Hematopoietic multipotent progenitor cell treated with erythropoietin and hydrocortisone succinate and interleukin-3 and kit ligand, for 17 days (in vitro differentiated cells): Measurements from ENCODE around the gene ELMO1.

Experiments
- DNase-seq: peaks from one replicate; pipeline ENCODE4 v3.0.0-alpha.2; 2015; ENCODE audit warnings: low spot score

ELMO1 gene

DNA sequence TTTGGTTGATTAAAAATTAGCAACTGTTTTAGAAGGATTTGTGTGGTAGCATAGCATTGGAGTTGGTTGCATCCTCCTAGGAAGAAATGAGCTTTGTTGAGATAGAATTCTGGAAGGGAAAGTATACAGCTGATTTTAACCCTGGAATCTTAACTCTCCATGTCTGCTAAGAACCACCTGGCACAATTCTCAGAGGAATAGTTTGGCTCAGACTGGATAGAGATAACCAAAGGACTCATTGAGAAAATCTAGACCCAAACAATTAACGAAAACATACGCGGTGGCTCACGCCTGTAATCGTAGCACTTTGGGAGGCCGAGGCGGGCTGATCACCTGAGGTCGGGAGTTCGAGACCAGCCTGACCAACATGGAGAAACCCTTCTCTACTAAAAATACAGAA is 625.3 kb downstream of the ELMO1 start:
- no peak for DNase-seq

DNA sequence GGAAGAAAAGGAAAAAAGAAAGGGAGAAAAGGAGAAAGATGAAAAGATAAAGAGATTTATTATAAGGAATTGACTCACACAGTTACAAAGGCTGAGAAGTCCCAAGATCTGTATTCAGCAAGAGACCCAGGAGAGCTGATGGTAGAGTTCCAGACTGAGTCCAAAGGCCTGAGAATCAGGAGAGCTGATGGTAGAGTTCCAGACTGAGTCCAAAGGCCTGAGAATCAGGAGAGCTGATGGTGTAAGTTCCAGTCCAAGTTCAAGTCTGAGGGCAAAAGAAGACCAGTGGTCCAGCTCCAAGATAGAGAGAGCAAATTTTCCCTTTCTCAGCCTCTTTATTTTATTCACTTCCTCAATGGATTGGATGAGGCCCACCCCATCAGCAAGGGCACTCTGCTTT is 627.0 kb downstream of the ELMO1 start:
- DNase-seq, result no peak

DNA sequence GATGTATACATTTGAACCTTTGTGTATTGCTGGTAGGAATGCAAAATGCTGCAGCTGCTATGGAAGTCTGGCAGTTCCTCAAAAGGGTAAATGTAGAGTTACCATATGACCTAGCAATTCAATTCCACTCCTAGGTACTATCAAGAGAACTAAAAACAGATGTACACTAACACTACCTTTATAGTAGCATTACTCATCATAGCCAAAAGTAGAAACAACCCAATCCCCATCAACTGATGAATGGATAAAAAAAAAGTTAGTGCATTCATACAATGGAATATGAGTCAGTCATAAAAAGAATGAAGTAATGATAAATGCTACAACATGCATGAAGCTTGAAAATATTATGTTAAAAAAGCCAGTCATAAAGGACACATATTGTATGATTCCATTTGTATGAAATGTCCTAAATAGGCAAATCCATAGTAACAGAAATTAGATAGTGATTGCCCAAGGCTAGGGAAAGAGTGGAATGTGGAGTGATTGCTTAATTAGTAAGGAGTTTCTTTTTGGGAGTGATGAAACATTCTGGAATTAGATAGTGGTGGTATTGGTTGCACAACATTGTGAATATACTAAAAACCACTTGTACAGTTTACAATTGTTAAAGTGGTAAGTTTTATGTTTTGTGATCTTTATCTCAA is 628.0 kb downstream of the ELMO1 start:
- no peak for DNase-seq

DNA sequence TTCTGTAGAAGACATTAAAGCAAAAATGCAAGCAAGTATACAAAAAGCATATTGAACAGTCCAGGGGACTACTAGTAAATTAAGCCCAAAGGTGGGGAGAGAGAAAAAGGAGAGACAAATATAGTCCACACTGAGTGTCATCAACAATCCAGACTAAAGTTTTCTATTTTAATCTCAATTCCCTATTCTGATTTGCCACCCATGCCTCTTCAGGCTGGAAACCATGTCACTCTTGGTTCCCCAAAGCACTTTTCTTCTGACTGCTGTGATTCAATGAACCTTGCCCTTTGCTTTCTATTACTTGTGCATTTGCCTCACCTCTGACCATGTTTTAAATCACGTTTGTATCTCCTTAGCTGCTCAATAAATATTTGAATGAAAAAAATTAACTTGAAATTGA is 629.0 kb downstream of the ELMO1 start:
- DNase-seq, result no peak

DNA sequence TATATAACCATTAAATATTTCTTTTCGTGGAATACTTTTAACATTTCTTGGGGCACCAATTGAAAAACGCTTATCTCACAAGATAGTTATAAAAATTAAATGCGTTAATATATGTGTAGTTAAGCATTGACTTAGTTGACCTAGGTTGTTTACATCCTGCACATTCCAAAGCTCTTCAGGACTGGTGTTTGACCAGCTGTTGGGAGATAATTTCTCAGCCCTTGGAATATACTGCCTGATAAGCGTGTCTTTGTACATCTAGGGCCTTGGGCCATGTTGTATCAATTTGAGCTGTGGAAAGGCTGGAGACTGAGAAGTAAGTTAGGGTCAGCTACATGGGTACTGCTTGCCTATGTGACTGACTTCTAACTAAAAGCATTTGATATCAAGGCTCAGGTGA is 634.4 kb downstream of the ELMO1 start:
- DNase-seq, result no peak

DNA sequence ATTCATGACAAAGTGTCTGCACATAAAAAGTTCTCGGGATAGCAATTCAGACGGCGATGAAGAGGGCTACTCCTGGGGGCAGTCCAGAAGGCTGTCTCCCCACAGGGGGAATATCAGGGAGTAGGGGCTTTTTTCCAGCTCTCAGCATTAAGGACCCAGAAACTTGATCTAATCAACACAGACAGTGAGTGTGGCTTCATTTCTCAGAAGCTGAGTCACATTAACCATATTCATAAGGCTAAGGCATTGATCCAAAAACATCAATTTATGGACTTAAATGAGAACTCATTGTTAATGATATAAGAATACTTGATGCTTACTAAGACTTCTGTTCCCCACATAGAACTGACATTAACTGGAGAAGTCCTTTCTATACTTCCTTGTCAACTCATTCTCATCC is 636.9 kb downstream of the ELMO1 start:
- DNase-seq, result no peak

DNA sequence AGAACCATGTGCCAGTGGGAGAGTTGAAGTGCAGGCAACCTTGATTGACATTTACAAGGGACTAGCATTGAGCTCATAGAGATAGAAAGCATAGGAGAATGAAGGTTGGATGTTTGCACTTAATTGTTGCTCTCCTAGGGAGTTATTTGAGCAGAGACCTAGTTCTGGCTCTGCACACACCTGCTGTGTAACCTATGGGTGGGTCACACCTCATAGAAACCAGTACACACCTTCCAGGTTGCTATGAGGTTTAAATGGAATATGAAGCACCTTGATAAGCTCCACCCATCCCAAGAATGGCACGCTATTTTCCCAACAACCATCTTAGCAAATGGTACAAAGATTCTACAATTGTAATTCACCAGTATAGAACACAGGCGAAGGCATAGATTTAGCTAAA is 638.2 kb downstream of the ELMO1 start:
- DNase-seq, result no peak

DNA sequence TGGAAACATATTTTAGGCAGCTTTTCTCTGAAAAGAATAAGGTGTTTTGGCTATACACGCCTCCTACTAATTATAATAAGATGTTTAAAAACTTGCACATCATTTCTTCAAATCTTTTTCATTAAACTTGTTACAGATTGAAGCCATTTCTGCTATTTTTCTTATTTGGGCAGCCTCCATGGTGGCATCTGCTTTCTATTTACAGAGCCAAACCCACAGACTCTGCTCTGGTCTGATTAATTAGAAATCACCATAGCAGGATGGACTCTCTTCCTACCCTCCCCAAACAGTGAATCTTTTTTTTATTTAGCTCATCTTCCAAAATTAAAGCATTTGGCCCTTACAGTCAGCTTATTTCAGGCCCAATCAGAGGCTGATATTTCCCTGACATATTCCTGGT is 638.6 kb downstream of the ELMO1 start:
- no peak for DNase-seq

DNA sequence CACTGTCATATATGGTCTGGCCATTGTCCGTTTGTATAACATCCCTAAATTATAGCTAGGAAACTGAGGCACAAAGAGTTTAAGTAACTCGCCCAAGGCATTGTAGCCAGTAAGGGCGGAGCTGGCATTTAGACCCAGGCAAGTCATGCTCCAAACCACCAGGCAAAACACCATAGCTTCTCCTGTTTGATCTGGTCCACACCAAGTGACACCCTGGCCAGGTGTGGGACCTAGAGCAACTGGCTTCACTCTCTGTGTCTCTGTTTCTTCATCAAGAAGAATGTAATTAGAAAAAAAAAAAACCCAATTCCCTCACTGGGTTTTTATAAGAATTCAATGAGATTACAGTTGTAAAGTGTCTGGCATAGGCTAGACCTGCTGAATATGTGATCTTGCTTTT is 639.2 kb downstream of the ELMO1 start:
- DNase-seq, result no peak

DNA sequence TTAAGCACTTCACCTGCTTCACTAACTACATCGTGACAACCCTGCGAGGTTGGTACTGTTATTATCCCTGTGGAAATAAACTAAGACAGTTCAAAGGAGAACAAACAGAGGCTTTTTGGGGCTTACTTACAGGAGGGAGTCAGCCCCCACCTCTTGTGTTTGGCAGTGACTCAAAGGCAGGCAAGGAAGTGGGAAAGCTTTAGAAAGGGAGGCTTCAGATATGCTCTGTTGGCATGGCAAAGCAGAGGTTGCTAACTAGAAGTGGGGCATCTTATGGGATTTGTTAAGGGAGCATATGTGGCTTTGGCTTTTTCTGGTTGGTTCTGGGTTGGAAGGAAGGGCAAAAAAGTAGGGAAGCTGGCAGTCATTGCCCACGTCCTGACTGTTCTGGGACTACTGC is 639.6 kb downstream of the ELMO1 start:
- no peak for DNase-seq

DNA sequence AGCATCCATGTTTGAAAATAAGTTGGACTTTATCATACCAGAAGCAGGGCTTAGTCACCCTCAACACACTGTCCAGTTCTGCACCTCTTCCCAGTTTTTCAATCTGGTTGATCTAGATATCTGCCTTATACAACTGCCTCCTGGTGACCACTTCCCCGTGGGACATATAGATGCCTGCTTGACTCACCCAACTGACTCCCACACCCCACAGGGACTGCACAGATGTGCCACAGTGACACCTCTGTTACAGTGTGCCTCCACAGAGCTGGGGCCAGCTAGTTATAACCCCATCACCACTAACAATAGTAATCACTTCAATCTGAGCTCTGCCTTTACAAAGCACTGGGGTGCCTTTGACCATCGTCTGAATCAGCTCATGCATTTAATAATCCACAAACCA is 641.8 kb downstream of the ELMO1 start:
- DNase-seq, result no peak
